Measurements from ENCODE around the gene EDAR.

DNA sequence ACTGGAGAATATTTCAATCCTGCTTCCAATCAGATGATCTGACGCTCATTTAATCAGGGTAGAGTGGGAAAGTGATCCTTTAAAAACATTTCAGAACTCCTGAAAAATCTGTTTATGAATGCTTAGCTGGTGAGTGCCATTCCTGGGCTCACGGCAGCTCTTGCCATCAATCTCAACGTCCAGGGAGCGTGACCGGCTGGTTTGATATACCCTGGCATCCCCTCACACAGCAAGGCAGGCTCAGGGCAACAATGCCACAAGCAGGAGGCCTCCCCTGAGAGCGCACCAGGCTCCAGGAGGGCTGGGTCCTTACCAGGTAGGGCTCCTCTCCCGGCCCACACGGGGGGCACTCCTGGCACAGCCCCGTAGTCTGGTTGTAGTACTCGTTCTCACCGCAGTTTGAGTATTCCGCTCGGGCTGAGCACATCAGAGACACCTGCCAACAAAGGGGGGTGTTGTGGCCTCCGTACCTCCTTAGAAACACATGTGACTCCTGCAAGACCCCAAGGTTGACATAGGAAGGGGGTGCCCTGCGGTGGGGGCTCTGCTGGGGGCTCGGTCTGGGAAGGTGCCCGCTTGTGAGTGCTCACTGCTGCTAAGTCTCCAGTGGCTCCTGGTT, 59.1 kb downstream of the EDAR start:
- no peak for TF ChIP-seq POLR2AphosphoS5 (IDR thresholded peaks at IDR 0.05; ENCODE audit: low read depth, low read length)
- no peak for TF ChIP-seq TAF1 (IDR thresholded peaks at IDR 0.05; ENCODE audit: borderline replicate concordance, insufficient read depth, low read length)
- TF ChIP-seq SIN3A (IDR thresholded peaks at IDR 0.05; ENCODE audit: borderline replicate concordance, insufficient read depth, low read length): no peak
- no peak for TF ChIP-seq REST (IDR thresholded peaks at IDR 0.05; ENCODE audit: insufficient read depth in 1 of 2, low read depth in 2 of 2, low read length in 2 of 2)
- no peak for TF ChIP-seq FOXP2 (optimal IDR thresholded peaks at IDR 0.05; ENCODE audit: borderline replicate concordance, extremely low read depth, extremely low read length, insufficient read depth)
